GM21786 (cell line): ENCODE results near the gene KLF16.

Experiments
- ATAC-seq: cut with Tn5 transposase; IDR thresholded peaks from one replicate; pipeline ENCODE4 v1.9.1; 2021; ENCODE audit not compliant: unreplicated experiment

KLF16 gene

GRCh38 chr19:1810439-1811160 lies 52.8 kb downstream of the KLF16 start:
- no peak for ATAC-seq

DNA sequence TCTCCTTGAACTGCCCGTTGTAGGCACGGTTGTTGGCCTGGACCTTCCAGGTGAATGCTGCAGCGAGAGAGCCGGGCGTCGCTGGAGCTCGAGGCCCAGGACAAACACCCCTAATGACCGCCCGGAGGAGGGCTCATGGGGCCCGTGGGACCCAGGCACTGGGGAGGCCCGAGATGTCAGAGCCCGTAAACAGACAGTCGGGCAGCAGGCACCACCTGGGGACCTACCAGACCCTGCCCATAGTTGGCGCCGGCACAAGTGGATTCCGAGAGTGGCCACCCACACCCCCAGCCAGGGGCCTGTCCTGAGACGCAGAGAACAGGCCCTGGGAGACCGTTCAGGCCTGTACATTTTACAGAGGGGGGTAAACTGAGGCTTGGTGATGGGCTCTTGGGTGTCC lies 53.7 kb downstream of the KLF16 start:
- no peak for ATAC-seq

DNA sequence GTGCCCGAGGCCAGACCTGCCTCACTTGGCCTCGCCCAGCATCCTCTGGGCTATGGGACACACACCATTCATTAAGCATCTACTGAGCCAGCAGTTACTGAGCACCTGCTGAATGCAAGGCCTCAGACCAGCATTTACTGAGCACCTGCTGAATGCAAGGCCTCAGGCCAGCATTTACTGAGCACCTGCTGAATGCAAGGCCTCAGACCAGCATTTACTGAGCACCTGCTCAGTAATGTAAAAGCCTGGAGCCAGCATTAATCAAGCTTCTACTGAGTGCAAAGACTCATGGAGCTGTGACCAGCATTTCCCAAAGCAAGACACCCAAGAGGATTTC lies 55.0 kb downstream of the KLF16 start:
- ATAC-seq = no peak

- no peak for ATAC-seq
These were observed 55.5 kb downstream of the KLF16 start for GRCh38 chr19:1807695-1808394.

DNA sequence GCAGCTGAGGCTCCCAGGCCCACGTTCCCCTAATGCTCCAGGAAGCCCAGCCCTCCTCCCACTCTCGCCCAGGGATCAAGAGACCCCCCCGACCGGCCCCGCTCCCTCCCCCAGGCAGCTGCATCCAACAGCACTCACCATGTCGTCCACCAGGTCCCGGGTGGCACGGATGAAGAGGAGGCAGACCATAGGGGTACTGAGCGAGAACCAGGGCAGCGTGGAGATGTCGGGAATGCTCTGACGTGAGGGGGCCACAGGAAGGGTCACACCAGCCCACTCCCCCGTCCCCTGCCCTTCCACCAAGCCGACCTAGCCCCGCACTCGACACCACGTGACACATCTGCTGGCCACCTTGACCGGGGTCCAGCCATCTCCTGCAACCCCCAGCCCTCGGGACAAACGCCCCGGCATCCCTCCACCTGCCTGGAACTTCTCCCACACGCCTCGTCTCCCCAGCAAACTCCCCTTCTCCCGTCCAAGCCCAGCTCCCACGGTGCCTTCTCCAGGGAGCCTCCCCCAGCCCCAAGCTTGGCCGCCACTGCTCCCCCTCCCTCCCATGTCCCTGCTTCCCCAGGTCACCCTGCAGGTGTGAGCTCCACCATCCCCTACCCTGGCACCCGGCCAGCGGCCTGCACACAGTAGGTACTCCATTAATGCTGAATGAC lies 56.2 kb downstream of the KLF16 start:
- no peak for ATAC-seq

- ATAC-seq = no peak
These were observed 57.0 kb downstream of the KLF16 start for GRCh38 chr19:1806184-1807029.

DNA sequence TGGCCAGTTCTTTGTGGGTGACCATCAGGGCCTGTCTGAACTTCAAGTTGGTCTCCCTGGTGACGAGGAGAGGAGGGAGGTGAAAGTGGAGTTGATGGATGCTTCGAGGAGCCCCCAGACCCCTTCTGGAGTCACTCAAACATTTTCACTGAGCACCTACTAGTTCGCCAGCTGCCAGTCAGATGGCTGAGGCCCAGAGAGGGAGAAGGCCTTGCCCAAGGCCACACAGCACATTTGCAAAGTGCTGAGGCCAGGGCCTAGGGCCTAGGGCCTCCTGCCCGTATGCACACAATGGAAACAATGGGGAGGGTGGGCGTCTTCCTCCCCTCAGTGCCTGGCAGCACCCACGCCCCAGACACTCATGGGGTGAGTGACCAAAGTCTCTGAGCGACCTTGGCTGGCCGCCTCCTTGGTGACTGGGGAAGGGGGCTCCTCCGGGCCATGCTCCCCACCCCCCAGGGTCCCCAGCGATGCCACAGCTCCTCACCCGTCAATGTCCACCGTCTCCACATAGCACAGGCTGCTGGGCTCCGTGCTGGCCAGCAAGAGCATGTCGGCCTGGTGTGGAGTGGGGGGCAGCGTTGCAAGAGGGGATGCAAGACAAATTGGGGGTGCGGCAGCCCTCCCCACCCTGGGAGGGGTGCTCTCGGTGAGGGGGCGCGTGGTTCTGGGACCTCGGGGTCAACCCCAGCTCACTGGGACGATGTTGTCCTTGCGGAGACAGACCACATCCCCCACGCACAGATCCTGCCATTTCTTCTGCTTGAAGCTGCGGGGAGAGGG lies 57.8 kb downstream of the KLF16 start:
- ATAC-seq = no peak

DNA sequence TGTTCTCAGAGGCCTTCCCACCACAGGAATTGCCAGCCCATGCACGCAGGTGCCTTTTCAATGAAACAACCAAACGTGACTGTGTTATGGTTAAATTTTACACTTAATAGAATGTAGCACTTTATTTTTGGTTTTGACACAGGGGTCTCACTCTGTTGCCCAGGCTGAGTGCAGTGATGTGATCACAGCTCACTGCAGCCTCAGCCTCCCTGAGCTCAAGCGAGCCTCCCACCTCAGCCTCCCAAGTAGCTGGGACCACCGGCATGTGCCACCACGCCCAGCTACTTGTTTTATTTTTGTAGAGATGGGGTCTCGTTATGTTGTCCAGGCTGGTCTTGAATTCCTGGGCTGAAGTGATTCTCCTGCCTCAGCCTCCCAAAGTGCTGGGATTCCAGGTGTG lies 58.5 kb downstream of the KLF16 start:
- no peak for ATAC-seq
